Measurements from ENCODE around the gene AKT1. TPM values are rescaled to one million over a fixed set of nuclear protein-coding genes. Genes with fewer than 3 reads are reported as not detected.

Gene AKT1
- total and polyA plus RNA-seq, 2 experiments from 2014 or later, result 19.2 to 78.7 TPM

DNA sequence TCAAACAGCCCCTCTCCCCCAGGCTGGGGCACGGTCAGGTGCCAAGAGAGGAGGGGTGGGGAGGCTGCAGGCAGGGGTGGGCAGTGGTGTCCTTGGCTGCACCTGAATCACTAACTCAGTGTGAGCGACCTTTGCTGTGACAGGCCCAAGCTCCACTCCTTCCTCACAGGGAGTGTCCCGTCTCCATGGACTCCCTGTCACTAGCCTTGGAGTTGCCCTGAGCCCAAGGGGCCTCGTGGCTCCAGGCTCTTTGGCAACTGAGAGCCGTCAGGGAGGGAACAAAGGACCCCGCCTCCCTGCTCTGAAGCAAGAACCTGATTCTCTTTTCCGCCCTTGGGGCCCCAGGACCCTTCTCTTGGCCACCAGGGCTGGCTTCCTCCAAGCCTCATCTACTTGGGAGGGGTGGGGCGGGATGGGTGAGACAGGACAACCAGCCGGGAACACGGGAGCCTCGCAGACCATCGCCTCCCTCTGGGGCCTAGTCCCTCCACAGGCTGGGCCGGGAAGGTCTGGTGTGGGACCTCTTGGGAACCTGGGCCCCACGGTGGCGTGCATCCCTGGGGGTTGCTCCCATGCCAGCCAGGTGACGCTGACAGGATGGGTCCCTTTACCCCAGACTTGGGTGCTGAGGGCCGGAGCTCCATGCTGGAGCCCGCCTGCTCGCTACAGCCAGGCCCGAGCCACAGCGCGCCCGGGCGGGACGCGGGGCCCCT lies 72.5 kb downstream of the AKT1 start:
- peak overlapping the region; percentile 62 for H3K4me3 ChIP-seq
- DNase-seq (ENCODE audit: low spot score), result peak; percentile 60

More for the DNA sequence above, 72.5 kb downstream of the AKT1 start:
- Histone ChIP-seq H3K4me1 (ENCODE audit: insufficient read depth) (peaks cover 10% of the 10 kb centered on the region; the same call in 1 of the 2 replicates), H4K20me1 (replicated peaks; ENCODE audit: insufficient read depth) (no peaks in the 10 kb centered on the region), H3K27ac (ENCODE audit: low read depth) (no peak overlapping the region), H3F3A (replicated peaks; ENCODE audit: low read depth) (no peaks in the 10 kb centered on the region; the same call in 1 of the 2 replicates), H3K27me3 (ENCODE audit: insufficient read depth) (no peaks in the 10 kb centered on the region), H2AFZ (no peak overlapping the region), H3K4me2 (peak overlapping the region; percentile 78; the same call in 1 of the 2 replicates), H3K9me2 (ENCODE audit: insufficient read depth) (no peaks in the 10 kb centered on the region), H3K79me2 (replicated peaks; ENCODE audit: insufficient read depth) (no peaks in the 10 kb centered on the region), H3K36me3 (ENCODE audit: insufficient read depth) (no peaks in the 10 kb centered on the region)
- Mint-ChIP-seq H3K36me3 (ENCODE audit: low read depth) (no peaks in the 10 kb centered on the region; the same call in 2 of the 3 replicates), H3K4me1 (peaks cover 7% of the 10 kb centered on the region; the same call in 2 of the 3 replicates), H3K9me3 (no peaks in the 10 kb centered on the region), H3K27ac (no peak overlapping the region), H3K4me3 (no peak overlapping the region), H3K27me3 (ENCODE audit: insufficient read depth, low read depth, poor library complexity) (peaks cover 10% of the 10 kb centered on the region)
- TF ChIP-seq JUNB (IDR thresholded peaks at IDR 0.05; ENCODE audit: unreplicated experiment) (no peak), EZH2 (IDR thresholded peaks at IDR 0.05; ENCODE audit: low read depth, unreplicated experiment) (no peak), CREB1 (CRISPR knock-in tag; IDR thresholded peaks at IDR 0.05; ENCODE audit: low read depth) (no peak), POLR2AphosphoS5 (IDR thresholded peaks at IDR 0.05; ENCODE audit: low read depth) (no peak), NANOG (IDR thresholded peaks at IDR 0.05; ENCODE audit: borderline replicate concordance) (no peak), ZNF331 (CRISPR knock-in tag; IDR thresholded peaks at IDR 0.05; ENCODE audit: low read depth) (no peak), EZH2phosphoT487 (IDR thresholded peaks at IDR 0.05; ENCODE audit: unreplicated experiment) (no peak)
- TF ChIP-seq, protein P1, sequence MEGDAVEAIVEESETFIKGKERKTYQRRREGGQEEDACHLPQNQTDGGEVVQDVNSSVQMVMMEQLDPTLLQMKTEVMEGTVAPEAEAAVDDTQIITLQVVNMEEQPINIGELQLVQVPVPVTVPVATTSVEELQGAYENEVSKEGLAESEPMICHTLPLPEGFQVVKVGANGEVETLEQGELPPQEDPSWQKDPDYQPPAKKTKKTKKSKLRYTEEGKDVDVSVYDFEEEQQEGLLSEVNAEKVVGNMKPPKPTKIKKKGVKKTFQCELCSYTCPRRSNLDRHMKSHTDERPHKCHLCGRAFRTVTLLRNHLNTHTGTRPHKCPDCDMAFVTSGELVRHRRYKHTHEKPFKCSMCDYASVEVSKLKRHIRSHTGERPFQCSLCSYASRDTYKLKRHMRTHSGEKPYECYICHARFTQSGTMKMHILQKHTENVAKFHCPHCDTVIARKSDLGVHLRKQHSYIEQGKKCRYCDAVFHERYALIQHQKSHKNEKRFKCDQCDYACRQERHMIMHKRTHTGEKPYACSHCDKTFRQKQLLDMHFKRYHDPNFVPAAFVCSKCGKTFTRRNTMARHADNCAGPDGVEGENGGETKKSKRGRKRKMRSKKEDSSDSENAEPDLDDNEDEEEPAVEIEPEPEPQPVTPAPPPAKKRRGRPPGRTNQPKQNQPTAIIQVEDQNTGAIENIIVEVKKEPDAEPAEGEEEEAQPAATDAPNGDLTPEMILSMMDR (conservative IDR thresholded peaks at IDR 0.05; ENCODE audit: low read depth in 2 of 2), result no peak
- TF ChIP-seq, protein P2, sequence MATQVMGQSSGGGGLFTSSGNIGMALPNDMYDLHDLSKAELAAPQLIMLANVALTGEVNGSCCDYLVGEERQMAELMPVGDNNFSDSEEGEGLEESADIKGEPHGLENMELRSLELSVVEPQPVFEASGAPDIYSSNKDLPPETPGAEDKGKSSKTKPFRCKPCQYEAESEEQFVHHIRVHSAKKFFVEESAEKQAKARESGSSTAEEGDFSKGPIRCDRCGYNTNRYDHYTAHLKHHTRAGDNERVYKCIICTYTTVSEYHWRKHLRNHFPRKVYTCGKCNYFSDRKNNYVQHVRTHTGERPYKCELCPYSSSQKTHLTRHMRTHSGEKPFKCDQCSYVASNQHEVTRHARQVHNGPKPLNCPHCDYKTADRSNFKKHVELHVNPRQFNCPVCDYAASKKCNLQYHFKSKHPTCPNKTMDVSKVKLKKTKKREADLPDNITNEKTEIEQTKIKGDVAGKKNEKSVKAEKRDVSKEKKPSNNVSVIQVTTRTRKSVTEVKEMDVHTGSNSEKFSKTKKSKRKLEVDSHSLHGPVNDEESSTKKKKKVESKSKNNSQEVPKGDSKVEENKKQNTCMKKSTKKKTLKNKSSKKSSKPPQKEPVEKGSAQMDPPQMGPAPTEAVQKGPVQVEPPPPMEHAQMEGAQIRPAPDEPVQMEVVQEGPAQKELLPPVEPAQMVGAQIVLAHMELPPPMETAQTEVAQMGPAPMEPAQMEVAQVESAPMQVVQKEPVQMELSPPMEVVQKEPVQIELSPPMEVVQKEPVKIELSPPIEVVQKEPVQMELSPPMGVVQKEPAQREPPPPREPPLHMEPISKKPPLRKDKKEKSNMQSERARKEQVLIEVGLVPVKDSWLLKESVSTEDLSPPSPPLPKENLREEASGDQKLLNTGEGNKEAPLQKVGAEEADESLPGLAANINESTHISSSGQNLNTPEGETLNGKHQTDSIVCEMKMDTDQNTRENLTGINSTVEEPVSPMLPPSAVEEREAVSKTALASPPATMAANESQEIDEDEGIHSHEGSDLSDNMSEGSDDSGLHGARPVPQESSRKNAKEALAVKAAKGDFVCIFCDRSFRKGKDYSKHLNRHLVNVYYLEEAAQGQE (IDR thresholded peaks at IDR 0.05; ENCODE audit: unreplicated experiment), result no peak
- TF ChIP-seq, protein P3, sequence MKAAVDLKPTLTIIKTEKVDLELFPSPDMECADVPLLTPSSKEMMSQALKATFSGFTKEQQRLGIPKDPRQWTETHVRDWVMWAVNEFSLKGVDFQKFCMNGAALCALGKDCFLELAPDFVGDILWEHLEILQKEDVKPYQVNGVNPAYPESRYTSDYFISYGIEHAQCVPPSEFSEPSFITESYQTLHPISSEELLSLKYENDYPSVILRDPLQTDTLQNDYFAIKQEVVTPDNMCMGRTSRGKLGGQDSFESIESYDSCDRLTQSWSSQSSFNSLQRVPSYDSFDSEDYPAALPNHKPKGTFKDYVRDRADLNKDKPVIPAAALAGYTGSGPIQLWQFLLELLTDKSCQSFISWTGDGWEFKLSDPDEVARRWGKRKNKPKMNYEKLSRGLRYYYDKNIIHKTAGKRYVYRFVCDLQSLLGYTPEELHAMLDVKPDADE (IDR thresholded peaks at IDR 0.05), result no peak
- ATAC-seq, result peak; percentile 21

Measured in GM23338 (cell line).